Measurements from ENCODE around the gene ERICH6B.
A peak's percentile ranks its signal among the peaks of the same experiment; 100 is the strongest.

The ERICH6B gene

GRCh38 chr13:45630791-45631190, 15.3 kb upstream of the ERICH6B start:
- H3K4me3 ChIP-seq (ENCODE audit: low read length), result no peak overlapping the region
- no peak for TF ChIP-seq CTCF (conservative IDR thresholded peaks at IDR 0.05; ENCODE audit: low read depth, low read length)
- DNase-seq (ENCODE audit: low read depth), result no peak

- H3K4me3 ChIP-seq (ENCODE audit: low read length), result no peak overlapping the region
- no peak for DNase-seq (ENCODE audit: low read depth)
- TF ChIP-seq CTCF (conservative IDR thresholded peaks at IDR 0.05; ENCODE audit: low read depth, low read length), result no peak
Observed at GRCh38 chr13:45629940-45630339, 14.4 kb upstream of the ERICH6B start.

GRCh38 chr13:45628094-45628493, 12.6 kb upstream of the ERICH6B start:
- no peak for TF ChIP-seq CTCF (conservative IDR thresholded peaks at IDR 0.05; ENCODE audit: low read depth, low read length)
- DNase-seq (ENCODE audit: low read depth), result no peak
- H3K4me3 ChIP-seq (ENCODE audit: low read length), result no peak overlapping the region

- no peak for DNase-seq (ENCODE audit: low read depth)
- no peak for TF ChIP-seq CTCF (conservative IDR thresholded peaks at IDR 0.05; ENCODE audit: low read depth, low read length)
- no peak overlapping the region for H3K4me3 ChIP-seq (ENCODE audit: low read length)
Observed at GRCh38 chr13:45627656-45628055, 12.1 kb upstream of the ERICH6B start.

- TF ChIP-seq CTCF (conservative IDR thresholded peaks at IDR 0.05; ENCODE audit: low read depth, low read length), result no peak
- DNase-seq (ENCODE audit: low read depth), result no peak
- H3K4me3 ChIP-seq (ENCODE audit: low read length), result no peak overlapping the region
Observed at GRCh38 chr13:45626731-45627374, 11.3 kb upstream of the ERICH6B start.

- TF ChIP-seq CTCF (conservative IDR thresholded peaks at IDR 0.05; ENCODE audit: low read depth, low read length), result peak; percentile 62
- no peak overlapping the region for H3K4me3 ChIP-seq (ENCODE audit: low read length)
- no peak for DNase-seq (ENCODE audit: low read depth)
Observed at GRCh38 chr13:45623516-45624090, 8.1 kb upstream of the ERICH6B start.

- no peak overlapping the region for H3K4me3 ChIP-seq (ENCODE audit: low read length)
- no peak for TF ChIP-seq CTCF (conservative IDR thresholded peaks at IDR 0.05; ENCODE audit: low read depth, low read length)
- DNase-seq (ENCODE audit: low read depth), result no peak
Observed at GRCh38 chr13:45621950-45622349, 6.4 kb upstream of the ERICH6B start.
